ENCODE data around the gene THOC6.
"Not testable (repeated sequence)": the region's sequence is repeated elsewhere in the genome, so short reads cannot be mapped to it uniquely, and the experiment has no call there.

THOC6 gene

GRCh38 chr16:3035289-3035971 lies 11.6 kb downstream of the THOC6 start:
- no peak for DNase-seq

- no peak for DNase-seq
These were observed 12.3 kb downstream of the THOC6 start for GRCh38 chr16:3035972-3036725.

GRCh38 chr16:3036726-3037315 lies 13.0 kb downstream of the THOC6 start, which contains the start of gene BICDL2:
Gene BICDL2, minus strand, starts transcription at chr16:3036944. Its CDS starts 1,448 bp downstream, at chr16:3035496.
- no peak for DNase-seq

- DNase-seq, result no peak
These were observed 14.4 kb downstream of the THOC6 start for GRCh38 chr16:3038256-3038655.

- DNase-seq, result no peak
These were observed 15.1 kb downstream of the THOC6 start for GRCh38 chr16:3038896-3039295.

- DNase-seq, result no peak
These were observed 18.5 kb downstream of the THOC6 start for GRCh38 chr16:3042376-3042775.

GRCh38 chr16:3044708-3045107 lies 20.9 kb downstream of the THOC6 start:
- DNase-seq, result no peak

GRCh38 chr16:3045758-3046640 lies 22.2 kb downstream of the THOC6 start, which contains the start of gene MMP25:
Gene MMP25, plus strand, starts transcription at chr16:3046561. Its CDS starts 357 bp downstream, at chr16:3046918.
- DNase-seq, result peak; percentile 85

- no peak for DNase-seq
These were observed 23.0 kb downstream of the THOC6 start for GRCh38 chr16:3046641-3047386.

- DNase-seq, result no peak
These were observed 23.5 kb downstream of the THOC6 start for GRCh38 chr16:3047387-3047720.

GRCh38 chr16:3049921-3050481 lies 26.2 kb downstream of the THOC6 start:
- no peak for DNase-seq

GRCh38 chr16:3050487-3050886 lies 26.7 kb downstream of the THOC6 start:
- DNase-seq, result no peak

- no peak for DNase-seq
These were observed 27.2 kb downstream of the THOC6 start for GRCh38 chr16:3051009-3051408.

GRCh38 chr16:3051494-3051893 lies 27.7 kb downstream of the THOC6 start:
- no peak for DNase-seq

GRCh38 chr16:3052571-3053329 lies 28.9 kb downstream of the THOC6 start:
- DNase-seq, result not testable (repeated sequence)

GRCh38 chr16:3053330-3053710 lies 29.5 kb downstream of the THOC6 start:
- not testable (repeated sequence) for DNase-seq

- DNase-seq, result no peak
These were observed 31.3 kb downstream of the THOC6 start for GRCh38 chr16:3054965-3055733.

- DNase-seq, result not testable (repeated sequence)
These were observed 31.9 kb downstream of the THOC6 start for GRCh38 chr16:3055734-3056115.

GRCh38 chr16:3056336-3057180 lies 32.7 kb downstream of the THOC6 start:
- no peak for DNase-seq
